Activated T-helper 1 cell treated with anti-CD3 and anti-CD28 coated beads, Interleukin-12 subunit alpha, Interleukin-12 subunit beta, Interleukin-2, Interleukin-4 antibody, amounts not matched to agents 30 ng/mL and 10 ng/mL and 1 ng/mL, durations not matched to agents 14 hours and 24 hours and 36 hours (primary cell): Measurements from ENCODE around the gene PRKAR1A. TPM values are rescaled to one million over a fixed set of nuclear protein-coding genes. Genes with fewer than 3 reads are reported as not detected.
A peak's percentile ranks its signal among the peaks of the same experiment; 100 is the strongest.
"Not testable (repeated sequence)": the region's sequence is repeated elsewhere in the genome, so short reads cannot be mapped to it uniquely, and the experiment has no call there.

Source experiments
- DNase-seq: peaks from one replicate; pipeline ENCODE4 v3.0.0; 2021; ENCODE audit warnings: low spot score
- H3K27ac Mint-ChIP-seq: one replicate; pipeline ENCODE4 v1.8.0; 2021; ENCODE audit warnings: mild to moderate bottlenecking, mixed read lengths
- H3K27me3 Mint-ChIP-seq: one replicate; pipeline ENCODE4 v1.8.0; 2022; ENCODE audit warnings: mild to moderate bottlenecking, moderate library complexity, mixed read lengths; ENCODE audit not compliant: insufficient read depth
- H3K36me3 Mint-ChIP-seq: one replicate; pipeline ENCODE4 v1.8.0; 2021; ENCODE audit warnings: low read depth, mixed read lengths
- H3K4me1 Mint-ChIP-seq: one replicate; pipeline ENCODE4 v1.8.0; 2021; ENCODE audit warnings: low read depth, mixed read lengths
- H3K4me3 Mint-ChIP-seq: one replicate; pipeline ENCODE4 v1.8.0; 2021; ENCODE audit warnings: mild to moderate bottlenecking, moderate library complexity, mixed read lengths
- H3K9me3 Mint-ChIP-seq: one replicate; pipeline ENCODE4 v1.8.0; 2021; ENCODE audit warnings: mixed read lengths
- intact Hi-C: fragments of 100-400 bp; cut with micrococcal nuclease; formaldehyde crosslinking; loops from one replicate; pipeline ENCODE4 v1.15.1; 2024
- total RNA-seq: library from RNA; stranded (reverse); gene quantifications from 2 replicates; pipeline ENCODE4 v1.2.3, GENCODE V29; 2022

PRKAR1A gene
- total RNA-seq = 209 and 214 TPM in 2 replicates

GRCh38 chr17:68512247-68512959, at the start of gene PRKAR1A:
TSS of gene PRKAR1A (plus strand) at chr17:68512430. CDS start at chr17:68515400, 2,970 bp downstream.
- H3K4me1 Mint-ChIP-seq = peaks cover 59% of the 10 kb centered on the region

GRCh38 chr17:68463211-68464019, 48.8 kb upstream of the PRKAR1A start:
- peaks cover 54% of the 10 kb centered on the region for H3K4me1 Mint-ChIP-seq
- intact Hi-C loops = loop anchor here (1.0 to 5.0 kb wide), 14 partner anchors 27 to 746 kb away; partner anchors contain the start of genes ARSG, BPTF, NOL11 and SLC16A6
- no peak overlapping the region for H3K4me3 Mint-ChIP-seq

More at GRCh38 chr17:68512247-68512959, at the start of gene PRKAR1A:
- Mint-ChIP-seq H3K9me3 (no peaks in the 10 kb centered on the region), H3K27me3 (no peaks in the 10 kb centered on the region), H3K4me3 (peak within 1 kb of the TSS; percentile 97), H3K36me3 (peaks cover 29% of the 10 kb centered on the region), H3K27ac (peak within 1 kb of the TSS; percentile 99)
- DNase-seq = peak; percentile 91
- intact Hi-C loops = loop anchor here (1.0 to 10.0 kb wide), 10 partner anchors 22 to 1270 kb away; partner anchors contain the start of genes ABCA5, AMZ2, ARSG and BPTF

GRCh38 chr17:68468334-68468733, 43.9 kb upstream of the PRKAR1A start:
- Mint-ChIP-seq H3K36me3 (no peaks in the 10 kb centered on the region), H3K27ac (no peak overlapping the region), H3K4me1 (peaks cover 7% of the 10 kb centered on the region), H3K4me3 (no peak overlapping the region), H3K9me3 (no peaks in the 10 kb centered on the region), H3K27me3 (peaks cover 34% of the 10 kb centered on the region)
- DNase-seq = no peak
- intact Hi-C loops = no loop called here

More at GRCh38 chr17:68463211-68464019, 48.8 kb upstream of the PRKAR1A start:
- H3K36me3 Mint-ChIP-seq = no peaks in the 10 kb centered on the region
- peak overlapping the region; percentile 50 for H3K27ac Mint-ChIP-seq
- no peak for DNase-seq
- peaks cover 14% of the 10 kb centered on the region for H3K27me3 Mint-ChIP-seq
- H3K9me3 Mint-ChIP-seq = no peaks in the 10 kb centered on the region

GRCh38 chr17:68468788-68469187, 43.4 kb upstream of the PRKAR1A start:
- peaks cover 7% of the 10 kb centered on the region for H3K4me1 Mint-ChIP-seq
- H3K4me3 Mint-ChIP-seq = no peak overlapping the region
- no peak overlapping the region for H3K27ac Mint-ChIP-seq
- H3K36me3 Mint-ChIP-seq = no peaks in the 10 kb centered on the region
- no peaks in the 10 kb centered on the region for H3K9me3 Mint-ChIP-seq
- intact Hi-C loops = no loop called here
- peaks cover 36% of the 10 kb centered on the region for H3K27me3 Mint-ChIP-seq
- DNase-seq = no peak

GRCh38 chr17:68470961-68471360, 41.3 kb upstream of the PRKAR1A start:
- H3K27me3 Mint-ChIP-seq = peaks cover 41% of the 10 kb centered on the region
- no peak overlapping the region for H3K4me3 Mint-ChIP-seq
- intact Hi-C loops = no loop called here
- no peak for DNase-seq
- peaks cover 3% of the 10 kb centered on the region for H3K4me1 Mint-ChIP-seq
- H3K9me3 Mint-ChIP-seq = no peaks in the 10 kb centered on the region
- no peak overlapping the region for H3K27ac Mint-ChIP-seq
- no peaks in the 10 kb centered on the region for H3K36me3 Mint-ChIP-seq

- Mint-ChIP-seq H3K4me1 (no peaks in the 10 kb centered on the region), H3K27ac (no peak overlapping the region), H3K27me3 (peaks cover 45% of the 10 kb centered on the region), H3K9me3 (peaks cover 7% of the 10 kb centered on the region), H3K4me3 (no peak overlapping the region), H3K36me3 (peaks cover 6% of the 10 kb centered on the region)
- no peak for DNase-seq
- intact Hi-C loops = no loop called here
Measured at GRCh38 chr17:68480885-68481284, 31.3 kb upstream of the PRKAR1A start.

GRCh38 chr17:68482576-68483041, 29.6 kb upstream of the PRKAR1A start:
- H3K4me3 Mint-ChIP-seq = no peak overlapping the region
- peaks cover 7% of the 10 kb centered on the region for H3K9me3 Mint-ChIP-seq
- intact Hi-C loops = no loop called here
- H3K27me3 Mint-ChIP-seq = peaks cover 43% of the 10 kb centered on the region
- peaks cover 1% of the 10 kb centered on the region for H3K4me1 Mint-ChIP-seq
- DNase-seq = no peak
- peaks cover 6% of the 10 kb centered on the region for H3K36me3 Mint-ChIP-seq
- H3K27ac Mint-ChIP-seq = no peak overlapping the region

GRCh38 chr17:68484458-68484857, 27.8 kb upstream of the PRKAR1A start:
- H3K36me3 Mint-ChIP-seq = peaks cover 6% of the 10 kb centered on the region
- no peak overlapping the region for H3K27ac Mint-ChIP-seq
- H3K9me3 Mint-ChIP-seq = peaks cover 3% of the 10 kb centered on the region
- H3K4me3 Mint-ChIP-seq = no peak overlapping the region
- H3K4me1 Mint-ChIP-seq = peaks cover 10% of the 10 kb centered on the region
- no peak for DNase-seq
- intact Hi-C loops = no loop called here
- peaks cover 40% of the 10 kb centered on the region for H3K27me3 Mint-ChIP-seq

GRCh38 chr17:68489919-68490318, 22.3 kb upstream of the PRKAR1A start:
- intact Hi-C loops = no loop called here
- Mint-ChIP-seq H3K27ac (no peak overlapping the region), H3K4me1 (peaks cover 20% of the 10 kb centered on the region), H3K36me3 (peaks cover 4% of the 10 kb centered on the region), H3K4me3 (no peak overlapping the region), H3K9me3 (peaks cover 3% of the 10 kb centered on the region), H3K27me3 (peaks cover 14% of the 10 kb centered on the region)
- DNase-seq = no peak

GRCh38 chr17:68491381-68492231, 20.6 kb upstream of the PRKAR1A start:
- no peak overlapping the region for H3K4me3 Mint-ChIP-seq
- peaks cover 3% of the 10 kb centered on the region for H3K9me3 Mint-ChIP-seq
- intact Hi-C loops = no loop called here
- peaks cover 4% of the 10 kb centered on the region for H3K36me3 Mint-ChIP-seq
- no peak for DNase-seq
- H3K4me1 Mint-ChIP-seq = peaks cover 20% of the 10 kb centered on the region
- peaks cover 2% of the 10 kb centered on the region for H3K27me3 Mint-ChIP-seq
- H3K27ac Mint-ChIP-seq = no peak overlapping the region

GRCh38 chr17:68492394-68493054, 19.7 kb upstream of the PRKAR1A start:
- H3K27me3 Mint-ChIP-seq, H3K9me3 Mint-ChIP-seq, H3K4me3 Mint-ChIP-seq, H3K27ac Mint-ChIP-seq, DNase-seq, H3K36me3 Mint-ChIP-seq, intact Hi-C loops: not testable (repeated sequence)
- peaks cover 20% of the 10 kb centered on the region for H3K4me1 Mint-ChIP-seq

GRCh38 chr17:68495081-68495480, 17.1 kb upstream of the PRKAR1A start:
- no peak for DNase-seq
- H3K4me3 Mint-ChIP-seq = no peak overlapping the region
- no peaks in the 10 kb centered on the region for H3K36me3 Mint-ChIP-seq
- no peak overlapping the region for H3K27ac Mint-ChIP-seq
- H3K9me3 Mint-ChIP-seq = peaks cover 3% of the 10 kb centered on the region
- no peaks in the 10 kb centered on the region for H3K27me3 Mint-ChIP-seq
- H3K4me1 Mint-ChIP-seq = peaks cover 29% of the 10 kb centered on the region
- intact Hi-C loops = no loop called here
